ENCODE results near the gene NDUFA11. TPM values are rescaled to one million over a fixed set of nuclear protein-coding genes. Genes with fewer than 3 reads are reported as not detected.

NDUFA11 gene
- total RNA-seq, result 100 to 1,000 TPM; 225 to 228 TPM

DNA sequence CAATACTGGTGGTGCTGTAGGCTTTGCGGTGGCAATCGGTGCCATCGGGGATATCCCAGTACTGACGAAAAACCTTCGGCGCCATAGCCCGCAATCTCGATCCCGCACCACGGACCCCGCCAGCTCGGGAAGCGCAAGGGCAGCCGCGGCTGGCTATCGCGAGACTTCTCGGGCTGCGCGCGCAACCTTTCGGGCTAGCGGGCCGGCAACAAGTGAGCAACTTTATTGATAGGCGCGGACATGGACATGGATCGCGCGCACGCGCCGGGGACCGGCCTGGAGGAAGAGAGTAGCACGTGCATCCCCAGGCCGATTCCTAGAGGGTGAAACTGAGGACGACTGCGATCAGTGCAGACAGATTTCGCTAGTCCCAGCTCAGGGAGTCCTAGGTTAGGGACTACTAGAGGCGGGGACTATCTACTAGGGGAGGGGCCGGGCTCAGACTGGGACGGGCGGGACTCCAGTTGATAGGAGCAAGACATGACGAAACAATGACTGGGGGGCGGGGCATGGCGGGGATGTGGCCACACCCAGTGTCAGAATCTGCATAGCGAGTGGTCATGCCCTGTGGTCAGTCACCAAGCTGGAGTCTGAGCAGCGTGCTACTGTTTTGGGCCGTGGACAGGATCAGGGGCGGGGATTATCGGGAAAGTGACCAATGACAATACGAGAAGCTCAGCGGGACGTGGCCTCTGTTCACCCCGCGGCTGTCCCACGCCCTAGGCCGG is at the start of gene NDUFA11:
Gene NDUFA11, minus strand, starts transcription at position 167 of the 728 bp plus-strand sequence. Its CDS starts 82 bp downstream, at position 85.
- peaks cover 26% of the 10 kb centered on the region for H3K4me1 Mint-ChIP-seq (ENCODE audit: low read depth)
- ChIA-PET POLR2A (interaction anchor here (0.6 to 3.5 kb wide), 14 partner anchors 12 to 281 kb away, joined by 3 to 53 read pairs (median 4); partner anchors contain the start of genes CATSPERD, DUS3L, LONP1 and SAFB), CTCF (interaction anchor here (0.6 to 4.9 kb wide), 10 partner anchors 12 to 375 kb away, joined by 3 to 61 read pairs (median 5); partner anchors contain the start of gene NRTN)
- H3K9me3 Mint-ChIP-seq (ENCODE audit: insufficient read depth), result no peaks in the 10 kb centered on the region
- peak within 1 kb of the TSS; percentile 100 for H3K27ac Mint-ChIP-seq
- H3K36me3 Mint-ChIP-seq (ENCODE audit: low read depth), result peaks cover 19% of the 10 kb centered on the region
- H3K4me3 Mint-ChIP-seq, result peak within 1 kb of the TSS; percentile 89
- ATAC-seq (peak; percentile 57), DNase-seq (peak; percentile 97)
- H3K27me3 Mint-ChIP-seq (ENCODE audit: low read depth), result no peaks in the 10 kb centered on the region

DNA sequence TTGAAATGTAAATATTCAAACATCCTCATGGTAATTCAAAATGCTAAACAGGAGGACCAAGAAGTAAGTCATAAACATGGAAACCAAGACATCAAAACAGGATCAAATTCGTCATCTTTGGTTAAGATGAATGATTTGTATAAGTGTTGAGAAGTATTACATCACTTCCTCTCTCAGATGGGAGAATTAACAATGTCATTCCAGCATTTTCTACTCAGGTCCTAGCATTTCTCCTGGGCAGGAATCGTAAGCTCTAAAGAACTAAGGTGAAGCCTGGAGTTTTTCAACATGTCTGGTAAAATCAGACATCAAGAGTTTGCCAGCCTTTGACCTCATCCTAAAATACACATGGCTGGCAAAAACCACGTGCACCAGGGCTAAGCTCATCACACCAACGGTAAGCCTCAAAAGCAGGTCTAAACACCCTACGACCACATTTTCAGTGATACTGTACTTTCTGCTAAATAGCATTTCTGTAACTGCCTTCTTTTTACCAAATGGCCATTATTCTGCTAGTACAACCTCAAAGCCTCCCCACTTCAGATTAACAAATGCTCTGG is 49.5 kb upstream of the NDUFA11 start:
- CTCF ChIA-PET, result interaction anchor here (1.5 to 9.2 kb wide), 4 partner anchors 9 to 149 kb away, joined by 4 to 75 read pairs (median 8); no protein-coding TSS in a partner anchor
- no peak for ATAC-seq

DNA sequence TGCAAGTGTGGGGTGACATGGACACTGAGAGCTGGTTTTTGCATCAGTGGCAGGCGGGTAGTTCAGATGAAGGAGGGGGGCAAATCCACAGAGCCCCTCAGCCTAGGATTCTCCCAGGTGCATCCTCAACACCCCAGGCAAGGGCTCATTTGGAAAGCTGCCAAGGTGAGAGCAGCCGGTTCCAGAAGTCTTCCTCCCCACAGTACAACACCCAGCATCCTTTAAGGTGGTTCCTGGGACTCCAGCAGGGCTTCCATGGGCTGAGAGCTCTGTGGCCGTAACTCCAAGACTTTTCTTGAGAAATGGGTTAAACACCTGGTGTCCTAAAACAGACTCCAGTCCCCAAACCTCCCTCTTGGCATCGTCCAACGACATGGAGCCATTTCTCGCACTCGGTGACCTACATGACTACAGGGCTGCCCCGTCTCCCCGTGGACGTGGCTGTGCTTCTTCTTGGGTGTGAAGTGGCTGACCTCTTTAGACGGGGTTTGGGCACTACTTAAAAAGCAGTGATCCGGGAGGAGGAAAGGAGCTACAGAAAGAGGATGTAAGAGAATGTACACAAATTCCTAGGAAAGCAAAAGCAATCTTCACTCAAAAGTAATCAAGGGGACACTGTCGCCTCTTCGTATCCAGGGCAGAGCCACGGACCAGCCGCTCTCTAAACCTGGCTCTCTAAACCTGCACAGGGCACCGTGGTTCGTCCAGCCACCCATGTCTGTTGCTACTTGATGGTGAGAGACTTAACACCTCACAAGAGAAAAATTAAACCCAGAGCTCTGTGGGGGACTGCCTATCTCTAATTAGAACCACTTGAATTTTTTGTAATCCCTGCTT is 48.8 kb upstream of the NDUFA11 start:
- H3K4me1 Mint-ChIP-seq (ENCODE audit: low read depth), result peaks cover 90% of the 10 kb centered on the region
- H3K27me3 Mint-ChIP-seq (ENCODE audit: low read depth), result no peaks in the 10 kb centered on the region
- ChIA-PET POLR2A (interaction anchor here (0.8 to 1.8 kb wide), 4 partner anchors 10 to 234 kb away, joined by 3 to 6 read pairs (median 4); partner anchors contain the start of gene NDUFA11), CTCF (interaction anchor here (0.7 to 9.2 kb wide), 5 partner anchors 10 to 148 kb away, joined by 3 to 75 read pairs (median 7); no protein-coding TSS in a partner anchor)
- no peak for ATAC-seq
- H3K36me3 Mint-ChIP-seq (ENCODE audit: low read depth), result peaks cover 50% of the 10 kb centered on the region
- peak overlapping the region; percentile 59 for H3K4me3 Mint-ChIP-seq
- DNase-seq, result no peak
- H3K27ac Mint-ChIP-seq, result peak overlapping the region; percentile 97
- no peaks in the 10 kb centered on the region for H3K9me3 Mint-ChIP-seq (ENCODE audit: insufficient read depth)

More for the DNA sequence above, 49.5 kb upstream of the NDUFA11 start:
- POLR2A ChIA-PET, result interaction anchor here (0.8 to 1.8 kb wide), 4 partner anchors 9 to 234 kb away, joined by 3 to 6 read pairs (median 4); partner anchors contain the start of gene NDUFA11
- no peak for DNase-seq
- H3K27ac Mint-ChIP-seq, result peak overlapping the region; percentile 97
- no peaks in the 10 kb centered on the region for H3K27me3 Mint-ChIP-seq (ENCODE audit: low read depth)
- H3K4me3 Mint-ChIP-seq, result peak overlapping the region; percentile 59
- no peaks in the 10 kb centered on the region for H3K9me3 Mint-ChIP-seq (ENCODE audit: insufficient read depth)
- peaks cover 48% of the 10 kb centered on the region for H3K36me3 Mint-ChIP-seq (ENCODE audit: low read depth)
- peaks cover 88% of the 10 kb centered on the region for H3K4me1 Mint-ChIP-seq (ENCODE audit: low read depth)

DNA sequence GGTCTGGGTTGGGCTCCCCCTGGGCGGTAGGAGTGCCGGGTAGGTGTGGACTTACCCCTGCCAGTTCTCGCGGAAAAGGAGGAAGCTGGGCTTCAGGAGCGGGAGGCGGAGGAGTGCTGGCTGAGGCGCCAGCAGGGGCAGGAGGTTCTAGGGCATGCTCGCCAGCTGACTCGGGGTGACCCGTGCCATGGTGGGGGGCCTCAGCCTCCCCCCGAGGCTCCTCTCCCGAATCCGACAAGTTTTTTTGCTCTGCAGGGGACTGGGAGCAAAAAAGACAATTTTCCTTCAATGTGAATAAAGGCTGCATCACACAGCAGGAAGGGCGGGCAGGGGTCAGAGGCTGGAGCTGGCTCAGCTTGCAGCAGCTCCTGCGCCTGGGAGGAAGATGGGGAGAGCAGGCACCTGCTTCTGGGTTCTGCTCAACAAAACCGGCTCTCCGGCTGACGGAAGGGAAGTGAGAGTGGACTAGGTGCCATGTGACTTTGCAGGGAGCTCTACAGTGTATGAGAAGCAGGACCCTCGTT is 47.8 kb upstream of the NDUFA11 start:
- ChIA-PET POLR2A (interaction anchor here (0.7 to 1.8 kb wide), 3 partner anchors 11 to 233 kb away, joined by 3 to 6 read pairs (median 3); no protein-coding TSS in a partner anchor), CTCF (interaction anchor here (1.0 to 9.2 kb wide), 6 partner anchors 11 to 147 kb away, joined by 3 to 75 read pairs (median 6); no protein-coding TSS in a partner anchor)
- ATAC-seq (no peak), DNase-seq (no peak)
- Mint-ChIP-seq H3K27me3 (ENCODE audit: low read depth) (no peaks in the 10 kb centered on the region), H3K36me3 (ENCODE audit: low read depth) (peaks cover 52% of the 10 kb centered on the region), H3K9me3 (ENCODE audit: insufficient read depth) (no peaks in the 10 kb centered on the region), H3K4me3 (no peak overlapping the region), H3K27ac (peak overlapping the region; percentile 97), H3K4me1 (ENCODE audit: low read depth) (peaks cover 90% of the 10 kb centered on the region)

DNA sequence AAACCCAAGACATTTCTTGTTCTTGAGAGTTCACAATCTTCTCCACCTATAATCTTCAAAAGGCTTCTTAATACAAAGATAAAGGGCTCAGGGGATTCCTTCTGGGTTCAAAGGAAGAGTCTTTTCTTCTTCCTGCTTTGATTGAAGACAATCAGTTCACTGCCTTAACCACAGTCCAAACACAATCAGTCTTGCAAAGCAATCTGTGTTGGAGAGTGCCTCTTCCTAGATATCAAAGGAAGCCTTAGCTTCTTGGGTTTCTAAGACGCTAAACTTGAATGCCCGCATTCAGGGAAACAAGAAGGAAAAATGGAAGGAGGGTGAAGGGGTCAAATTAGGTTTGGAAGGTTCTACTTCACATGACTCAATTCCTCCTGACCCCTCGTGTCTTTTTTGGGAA is 47.2 kb upstream of the NDUFA11 start:
- ATAC-seq (no peak), DNase-seq (no peak)
- Mint-ChIP-seq H3K4me1 (ENCODE audit: low read depth) (peaks cover 91% of the 10 kb centered on the region), H3K27ac (peak overlapping the region; percentile 97), H3K36me3 (ENCODE audit: low read depth) (peaks cover 56% of the 10 kb centered on the region), H3K27me3 (ENCODE audit: low read depth) (no peaks in the 10 kb centered on the region), H3K4me3 (peak overlapping the region; percentile 10), H3K9me3 (ENCODE audit: insufficient read depth) (no peaks in the 10 kb centered on the region)
- ChIA-PET POLR2A (interaction anchor here (0.9 to 1.6 kb wide), 3 partner anchors 11 to 122 kb away, joined by 3 to 4 read pairs (median 4); no protein-coding TSS in a partner anchor), CTCF (interaction anchor here (1.0 to 9.2 kb wide), 5 partner anchors 11 to 71 kb away, joined by 3 to 75 read pairs (median 8); no protein-coding TSS in a partner anchor)

DNA sequence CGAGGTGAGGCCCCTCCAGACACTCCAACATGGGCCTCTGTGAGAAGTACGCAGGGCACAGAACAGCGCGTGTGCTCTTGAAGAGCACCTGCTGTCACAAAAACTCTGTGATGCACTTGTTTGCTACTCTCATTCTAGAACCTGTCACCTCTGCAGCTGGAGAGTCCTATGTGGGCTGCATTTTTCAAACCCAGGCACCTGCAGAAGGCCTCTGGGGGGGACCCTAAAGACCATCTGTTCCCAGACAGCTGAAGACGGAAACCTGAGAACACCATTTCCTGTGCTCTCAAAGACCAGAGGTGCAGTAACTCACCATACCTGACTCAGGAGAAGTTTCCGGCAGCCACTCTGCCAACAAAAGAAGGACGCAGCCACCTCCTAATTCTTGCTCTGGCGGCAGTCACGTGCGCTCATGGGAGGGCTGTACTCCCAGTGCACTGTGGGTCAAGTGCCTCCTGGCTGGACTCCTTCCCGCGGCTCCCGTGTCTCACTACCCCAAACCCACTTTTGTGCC is 46.3 kb upstream of the NDUFA11 start:
- H3K9me3 Mint-ChIP-seq (ENCODE audit: insufficient read depth), result no peaks in the 10 kb centered on the region
- H3K4me3 Mint-ChIP-seq, result peak overlapping the region; percentile 66
- no peaks in the 10 kb centered on the region for H3K27me3 Mint-ChIP-seq (ENCODE audit: low read depth)
- H3K4me1 Mint-ChIP-seq (ENCODE audit: low read depth), result peaks cover 85% of the 10 kb centered on the region
- ChIA-PET CTCF (interaction anchor here (1.8 to 9.2 kb wide), 4 partner anchors 11 to 72 kb away, joined by 7 to 75 read pairs (median 8); no protein-coding TSS in a partner anchor), POLR2A (interaction anchor here (0.6 to 1.1 kb wide), 3 partner anchors 20 to 46 kb away, joined by 3 to 4 read pairs (median 3); partner anchors contain the start of gene RANBP3)
- peak overlapping the region; percentile 97 for H3K27ac Mint-ChIP-seq
- ATAC-seq (peak; percentile 65), DNase-seq (peak; percentile 54)
- peaks cover 59% of the 10 kb centered on the region for H3K36me3 Mint-ChIP-seq (ENCODE audit: low read depth)

DNA sequence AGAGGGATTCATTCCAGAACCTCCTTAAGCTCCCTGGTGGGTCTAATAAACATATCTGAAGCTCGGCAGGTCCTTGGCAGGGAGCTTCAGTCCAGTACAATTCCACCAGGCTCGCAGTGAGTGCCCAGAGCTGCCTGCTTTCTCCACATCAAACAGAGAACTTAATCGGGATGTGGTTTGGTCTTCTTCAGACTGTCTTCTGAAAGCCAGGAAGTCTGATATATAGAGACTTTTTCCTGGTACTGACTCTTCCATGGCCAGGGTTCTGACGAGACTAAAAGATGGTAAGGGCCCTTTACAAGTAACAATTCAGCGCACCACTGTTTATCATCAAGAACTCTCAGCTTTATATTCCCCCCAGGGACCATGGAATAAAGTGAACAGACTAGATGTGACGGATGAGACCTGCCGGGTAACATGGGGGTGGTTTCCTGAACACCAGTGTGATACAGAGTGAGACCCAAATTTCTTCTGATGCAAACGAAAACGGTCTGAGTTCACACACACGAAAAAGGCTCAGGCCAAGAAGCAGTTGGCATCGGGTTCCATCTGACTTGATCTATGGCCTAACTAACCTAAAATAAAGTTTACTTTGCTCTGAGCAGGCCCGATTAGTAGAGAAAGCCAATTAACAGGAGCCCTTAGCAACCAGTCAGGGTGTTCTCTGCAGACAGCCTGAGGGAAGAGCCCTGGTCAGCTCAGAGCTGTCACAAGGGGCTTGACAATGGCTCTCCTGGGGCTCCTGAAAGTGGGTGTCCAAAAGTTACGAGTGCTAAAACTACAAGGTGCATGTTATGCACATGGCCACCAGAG is 45.4 kb upstream of the NDUFA11 start:
- Mint-ChIP-seq H3K9me3 (ENCODE audit: insufficient read depth) (no peaks in the 10 kb centered on the region), H3K36me3 (ENCODE audit: low read depth) (peaks cover 53% of the 10 kb centered on the region), H3K4me3 (peak overlapping the region; percentile 66), H3K27me3 (ENCODE audit: low read depth) (no peaks in the 10 kb centered on the region), H3K4me1 (ENCODE audit: low read depth) (peaks cover 76% of the 10 kb centered on the region), H3K27ac (peak overlapping the region; percentile 97)
- ChIA-PET CTCF (interaction anchor here (0.9 to 9.2 kb wide), 8 partner anchors 10 to 145 kb away, joined by 3 to 75 read pairs (median 8); no protein-coding TSS in a partner anchor), POLR2A (interaction anchor here (0.6 to 1.3 kb wide), 5 partner anchors 19 to 160 kb away, joined by 3 to 6 read pairs (median 3); partner anchors contain the start of gene RANBP3)
- DNase-seq (peak; percentile 31), ATAC-seq (peak; percentile 30)

DNA sequence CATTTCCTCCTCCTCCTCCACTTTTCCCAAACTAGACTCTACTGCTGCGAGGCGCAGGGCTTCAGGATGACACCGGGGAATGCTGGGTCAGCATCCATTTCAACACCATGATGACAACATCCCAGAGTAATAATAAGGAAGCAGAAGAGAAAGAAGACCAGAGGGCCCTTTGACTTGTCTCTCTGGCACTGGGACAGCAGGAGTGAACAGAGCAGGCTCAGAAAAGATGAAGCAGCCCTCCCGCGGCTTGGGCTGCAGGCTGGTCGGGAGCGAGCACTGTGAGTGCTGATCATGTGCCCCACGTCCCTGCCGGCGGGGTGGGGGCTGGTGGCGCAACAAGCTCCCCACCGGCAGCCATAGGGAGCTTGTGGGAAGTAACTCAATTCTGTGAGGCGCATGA is 43.8 kb upstream of the NDUFA11 start:
- Mint-ChIP-seq H3K9me3 (ENCODE audit: insufficient read depth) (no peaks in the 10 kb centered on the region), H3K4me1 (ENCODE audit: low read depth) (peaks cover 61% of the 10 kb centered on the region), H3K36me3 (ENCODE audit: low read depth) (peaks cover 41% of the 10 kb centered on the region), H3K27me3 (ENCODE audit: low read depth) (no peaks in the 10 kb centered on the region), H3K27ac (peak overlapping the region; percentile 75), H3K4me3 (no peak overlapping the region)
- CTCF ChIA-PET, result interaction anchor here (1.4 to 9.2 kb wide), 6 partner anchors 9 to 143 kb away, joined by 3 to 75 read pairs (median 6); no protein-coding TSS in a partner anchor
- ATAC-seq (no peak), DNase-seq (no peak)
- POLR2A ChIA-PET, result interaction anchor here (0.7 to 1.0 kb wide), 2 partner anchors 15 to 22 kb away, joined by 3 read pairs; no protein-coding TSS in a partner anchor

DNA sequence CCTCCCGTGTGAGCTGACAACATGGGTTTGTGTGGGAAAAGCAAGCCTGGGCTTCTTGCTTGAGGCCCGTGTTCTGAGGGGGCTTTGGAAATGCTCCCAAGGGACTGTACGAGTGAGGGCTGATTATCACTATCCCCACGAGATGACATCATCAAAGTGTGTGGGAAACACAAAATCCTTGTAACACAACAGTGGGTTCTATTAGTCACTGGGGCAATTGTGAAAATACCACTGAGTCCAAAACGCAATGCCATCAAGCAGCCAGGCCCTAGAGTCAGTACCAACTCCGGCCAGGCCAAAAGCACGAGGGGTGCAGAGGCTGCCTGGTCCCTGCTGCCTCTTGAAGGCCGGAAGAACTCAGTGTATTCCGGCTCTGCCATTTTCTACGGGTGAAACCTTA is 40.0 kb upstream of the NDUFA11 start:
- no peak for DNase-seq
- Mint-ChIP-seq H3K36me3 (ENCODE audit: low read depth) (peaks cover 31% of the 10 kb centered on the region), H3K27me3 (ENCODE audit: low read depth) (no peaks in the 10 kb centered on the region), H3K4me3 (no peak overlapping the region), H3K4me1 (ENCODE audit: low read depth) (peaks cover 23% of the 10 kb centered on the region), H3K9me3 (ENCODE audit: insufficient read depth) (no peaks in the 10 kb centered on the region), H3K27ac (peak overlapping the region; percentile 13)
- ATAC-seq, result no peak
- POLR2A ChIA-PET, result no interaction called here
- CTCF ChIA-PET, result interaction anchor here (2.5 kb wide), 1 partner anchor 24 kb away, joined by 9 read pairs; no protein-coding TSS in a partner anchor

DNA sequence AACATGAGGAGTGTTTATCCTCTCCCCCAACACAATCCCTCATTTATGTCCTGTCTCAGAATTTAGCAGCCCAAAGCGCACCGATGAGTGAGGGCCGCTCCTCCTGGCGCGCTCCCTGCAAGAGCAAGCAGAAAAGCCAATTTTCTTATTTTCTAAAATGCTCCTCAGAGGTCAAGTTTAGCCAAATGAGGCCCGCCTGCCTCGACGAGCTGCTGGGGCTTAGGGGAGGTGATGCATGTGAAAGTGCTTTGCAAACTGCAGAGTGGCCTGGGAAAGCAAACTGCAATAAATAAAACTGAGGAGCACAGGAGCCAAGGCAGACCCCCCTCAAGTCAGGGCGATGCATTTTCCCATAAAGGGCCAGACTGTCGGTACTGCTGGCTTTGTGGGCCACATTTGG is 39.5 kb upstream of the NDUFA11 start:
- Mint-ChIP-seq H3K36me3 (ENCODE audit: low read depth) (peaks cover 32% of the 10 kb centered on the region), H3K27me3 (ENCODE audit: low read depth) (no peaks in the 10 kb centered on the region), H3K4me3 (no peak overlapping the region), H3K4me1 (ENCODE audit: low read depth) (peaks cover 19% of the 10 kb centered on the region), H3K27ac (peak overlapping the region; percentile 52), H3K9me3 (ENCODE audit: insufficient read depth) (no peaks in the 10 kb centered on the region)
- ATAC-seq, result no peak
- DNase-seq, result no peak
- ChIA-PET CTCF (interaction anchor here (2.3 to 2.5 kb wide), 2 partner anchors 25 to 139 kb away, joined by 9 to 11 read pairs; no protein-coding TSS in a partner anchor), POLR2A (no interaction called here)

All from activated CD8-positive, alpha-beta T cell treated with anti-CD3 and anti-CD28 coated beads, Interleukin-2, amount 10 ng/mL, durations not matched to agents 7 days and 5 days (primary cell).